ENCODE measurements around the gene LMNTD1.
"Not testable (repeated sequence)": the region's sequence is repeated elsewhere in the genome, so short reads cannot be mapped to it uniquely, and the experiment has no call there.

The LMNTD1 gene
- long read RNA-seq, donor 1, result 0 reads
- long read RNA-seq, donor 2, result 0 reads
- long read RNA-seq, donor 3, result 0 reads
- long read RNA-seq, donor 4, result 0 reads
- long read RNA-seq, donor 5, result 0 reads
- long read RNA-seq, donor 6, result 0 reads
- long read RNA-seq, donor 7, result 0 reads
- long read RNA-seq, donor 8, result 0 reads

GRCh38 chr12:25553098-25553497 is at the start of gene LMNTD1:
Gene LMNTD1, minus strand, starts transcription at chr12:25553283. Its CDS starts 324 bp downstream, at chr12:25552959.
- DNase-seq, result no peak

- DNase-seq, result no peak
Measured at GRCh38 chr12:25598956-25599355, 45.9 kb upstream of the LMNTD1 start.

GRCh38 chr12:25595496-25595895 is 42.4 kb upstream of the LMNTD1 start:
- not testable (repeated sequence) for DNase-seq

- DNase-seq, result no peak
Measured at GRCh38 chr12:25594376-25594775, 41.3 kb upstream of the LMNTD1 start.

- no peak for DNase-seq
Measured at GRCh38 chr12:25592725-25593495, 39.8 kb upstream of the LMNTD1 start.

- DNase-seq, result no peak
Measured at GRCh38 chr12:25591144-25591543, 38.1 kb upstream of the LMNTD1 start.

GRCh38 chr12:25590011-25590721 is 37.1 kb upstream of the LMNTD1 start:
- no peak for DNase-seq

GRCh38 chr12:25587346-25587745 is 34.3 kb upstream of the LMNTD1 start:
- no peak for DNase-seq

GRCh38 chr12:25585662-25586061 is 32.6 kb upstream of the LMNTD1 start:
- no peak for DNase-seq

GRCh38 chr12:25585021-25585523 is 32.0 kb upstream of the LMNTD1 start:
- DNase-seq, result no peak

- DNase-seq, result no peak
Measured at GRCh38 chr12:25584596-25584995, 31.5 kb upstream of the LMNTD1 start.

GRCh38 chr12:25583545-25583944 is 30.5 kb upstream of the LMNTD1 start:
- DNase-seq, result no peak

GRCh38 chr12:25581067-25581466 is 28.0 kb upstream of the LMNTD1 start:
- no peak for DNase-seq

- DNase-seq, result no peak
Measured at GRCh38 chr12:25578411-25579143, 25.5 kb upstream of the LMNTD1 start.

GRCh38 chr12:25574761-25575160 is 21.7 kb upstream of the LMNTD1 start:
- DNase-seq, result no peak

- DNase-seq, result no peak
Measured at GRCh38 chr12:25573346-25573745, 20.3 kb upstream of the LMNTD1 start.

GRCh38 chr12:25570418-25570817 is 17.3 kb upstream of the LMNTD1 start:
- DNase-seq, result no peak

GRCh38 chr12:25566202-25566949 is 13.3 kb upstream of the LMNTD1 start:
- no peak for DNase-seq

GRCh38 chr12:25558586-25558985 is 5.5 kb upstream of the LMNTD1 start:
- no peak for DNase-seq

- no peak for DNase-seq
Measured at GRCh38 chr12:25557830-25558436, 4.8 kb upstream of the LMNTD1 start.

GRCh38 chr12:25556153-25556552 is 3.1 kb upstream of the LMNTD1 start:
- no peak for DNase-seq
